Measurements from ENCODE around the gene TRAPPC2.

GRCh38 chrX:13763489-13763888 lies 29.1 kb upstream of the TRAPPC2 start:
- no peak for TF ChIP-seq POLR2A (IDR thresholded peaks at IDR 0.05)
- TF ChIP-seq, protein P1, sequence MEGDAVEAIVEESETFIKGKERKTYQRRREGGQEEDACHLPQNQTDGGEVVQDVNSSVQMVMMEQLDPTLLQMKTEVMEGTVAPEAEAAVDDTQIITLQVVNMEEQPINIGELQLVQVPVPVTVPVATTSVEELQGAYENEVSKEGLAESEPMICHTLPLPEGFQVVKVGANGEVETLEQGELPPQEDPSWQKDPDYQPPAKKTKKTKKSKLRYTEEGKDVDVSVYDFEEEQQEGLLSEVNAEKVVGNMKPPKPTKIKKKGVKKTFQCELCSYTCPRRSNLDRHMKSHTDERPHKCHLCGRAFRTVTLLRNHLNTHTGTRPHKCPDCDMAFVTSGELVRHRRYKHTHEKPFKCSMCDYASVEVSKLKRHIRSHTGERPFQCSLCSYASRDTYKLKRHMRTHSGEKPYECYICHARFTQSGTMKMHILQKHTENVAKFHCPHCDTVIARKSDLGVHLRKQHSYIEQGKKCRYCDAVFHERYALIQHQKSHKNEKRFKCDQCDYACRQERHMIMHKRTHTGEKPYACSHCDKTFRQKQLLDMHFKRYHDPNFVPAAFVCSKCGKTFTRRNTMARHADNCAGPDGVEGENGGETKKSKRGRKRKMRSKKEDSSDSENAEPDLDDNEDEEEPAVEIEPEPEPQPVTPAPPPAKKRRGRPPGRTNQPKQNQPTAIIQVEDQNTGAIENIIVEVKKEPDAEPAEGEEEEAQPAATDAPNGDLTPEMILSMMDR (IDR thresholded peaks at IDR 0.05), result no peak

All from testis (tissue), 2 donors.